AG10803 (cell line): Measurements from ENCODE around the gene NKPD1.

Experiments used
- DNase-seq: peaks from one replicate; pipeline ENCODE4 v3.0.0; 2010; ENCODE audit warnings: low read depth
- H3K4me3 ChIP-seq: 2 replicates; pipeline ENCODE4 v1.5.1; 2011; ENCODE audit warnings: mild to moderate bottlenecking, low read length, control low read depth
- CTCF ChIP-seq: conservative IDR thresholded peaks from 2 replicates; pipeline ENCODE4 v1.5.1; 2011; ENCODE audit warnings: mild to moderate bottlenecking, low read length, control low read depth, inconsistent platforms

Gene NKPD1

GRCh38 chr19:45166723-45167252, 6.0 kb upstream of the NKPD1 start:
- DNase-seq = no peak
- no peak overlapping the region for H3K4me3 ChIP-seq

GRCh38 chr19:45164577-45165335, 4.0 kb upstream of the NKPD1 start:
- DNase-seq = peak; percentile 61
- no peak overlapping the region for H3K4me3 ChIP-seq
- no peak for TF ChIP-seq CTCF

More at GRCh38 chr19:45166723-45167252, 6.0 kb upstream of the NKPD1 start:
- no peak for TF ChIP-seq CTCF

GRCh38 chr19:45163751-45164460, 3.1 kb upstream of the NKPD1 start:
- no peak for DNase-seq
- TF ChIP-seq CTCF = no peak
- H3K4me3 ChIP-seq = no peak overlapping the region

GRCh38 chr19:45163156-45163555, 2.4 kb upstream of the NKPD1 start:
- no peak for DNase-seq
- no peak for TF ChIP-seq CTCF
- no peak overlapping the region for H3K4me3 ChIP-seq

GRCh38 chr19:45162608-45163143, 1.9 kb upstream of the NKPD1 start:
- DNase-seq = no peak
- H3K4me3 ChIP-seq = no peak overlapping the region
- no peak for TF ChIP-seq CTCF

- TF ChIP-seq CTCF = peak; percentile 57
- H3K4me3 ChIP-seq = no peak overlapping the region
- no peak for DNase-seq
Measured at GRCh38 chr19:45161738-45162607, 1.2 kb upstream of the NKPD1 start.
